H1 (cell line): ENCODE data around the gene NEURL1. TPM values are rescaled to one million over a fixed set of nuclear protein-coding genes. Genes with fewer than 3 reads are reported as not detected.

Source experiments
- CTCF ChIA-PET: fragments of 300-600 bp; sonication (Branson Sonifier 250); formaldehyde crosslinking; loops from one replicate; lab custom pipeline; 2021; ENCODE audit not compliant: partially characterized antibody; lab: Charles Lee
- POLR2A ChIA-PET: fragments of 300-600 bp; sonication (Branson Sonifier 250); formaldehyde crosslinking; loops from one replicate; lab custom pipeline; 2021; ENCODE audit warnings: inconsistent platforms; ENCODE audit not compliant: partially characterized antibody; lab: Charles Lee
- DNase-seq, 2 experiments: peaks; one replicate each; pipeline versions ENCODE4 v3.0.0 to v3.0.0-alpha.2; 2010 to 2022; ENCODE audit warnings: low spot score in 2 of 2, low read depth in 1 of 2, mixed read lengths in 1 of 2
- FAIRE-seq: peaks from 2 replicates; lab custom pipeline; 2011; peaks lifted over from hg19 to GRCh38; lab: Jason Lieb, UNC
- H2AFZ ChIP-seq: 2 replicates; pipeline ENCODE4 v1.8.1; 2012; ENCODE audit warnings: low read length, inconsistent platforms
- H2AK5ac ChIP-seq: 2 replicates; pipeline ENCODE4 v1.6.1; 2013; ENCODE audit warnings: low read depth, low read length
- H2BK120ac ChIP-seq: replicated peaks from 2 replicates; pipeline ENCODE3; 2013; ENCODE audit warnings: low read depth, low read length, inconsistent platforms
- H2BK12ac ChIP-seq: 2 replicates; pipeline ENCODE4 v1.6.1; 2013; ENCODE audit warnings: low read depth, low read length
- H2BK15ac ChIP-seq: 2 replicates; pipeline ENCODE4 v1.6.1; 2013; ENCODE audit warnings: low read length
- H2BK20ac ChIP-seq: 2 replicates; pipeline ENCODE4 v1.6.1; 2013; ENCODE audit warnings: low read length
- H2BK5ac ChIP-seq: 2 replicates; pipeline ENCODE4 v1.6.1; 2013; ENCODE audit warnings: low read depth, low read length
- H3K14ac ChIP-seq: 2 replicates; pipeline ENCODE4 v1.6.1; 2013; ENCODE audit warnings: inconsistent platforms; ENCODE audit not compliant: insufficient read length
- H3K18ac ChIP-seq: 2 replicates; pipeline ENCODE4 v1.6.1; 2013; ENCODE audit warnings: low read length; ENCODE audit errors: extremely low read depth
- H3K23ac ChIP-seq: 2 replicates; pipeline ENCODE4 v1.6.1; 2013; ENCODE audit warnings: inconsistent platforms; ENCODE audit not compliant: insufficient read length
- H3K23me2 ChIP-seq: 2 replicates; pipeline ENCODE4 v1.6.1; 2013; ENCODE audit warnings: low read depth, low read length
- H3K27ac ChIP-seq: 2 replicates; pipeline ENCODE4 v1.6.1; 2011; ENCODE audit warnings: low read depth, low read length, inconsistent platforms
- H3K27me3 ChIP-seq, 4 experiments: replicated peaks in 1 of 4; 1 replicate in 1 of 4; 2 replicates in 3 of 4; pipeline versions ENCODE4 v1.6.1 to v1.8.1; 2011 to 2013; ENCODE audit warnings: low read length in 3 of 4, mild to moderate bottlenecking in 3 of 4, inconsistent platforms in 2 of 4, mixed read lengths in 2 of 4, moderate library complexity in 1 of 4; ENCODE audit not compliant: control insufficient read depth in 3 of 4, insufficient read depth in 3 of 4; ENCODE audit errors: extremely low read depth in 1 of 4
- H3K36me3 ChIP-seq, 4 experiments: 2 replicates each; pipeline versions ENCODE4 v1.6.1 to v1.8.1; 2011 to 2013; ENCODE audit warnings: mild to moderate bottlenecking in 4 of 4, low read length in 3 of 4, moderate library complexity in 2 of 4, control low read depth in 1 of 4, inconsistent platforms in 1 of 4; ENCODE audit not compliant: insufficient read depth in 4 of 4, control insufficient read depth in 2 of 4
- H3K4ac ChIP-seq: replicated peaks from 2 replicates; pipeline ENCODE3; 2013; ENCODE audit warnings: low read length, low read depth, mixed read lengths, inconsistent platforms; ENCODE audit not compliant: insufficient read length
- H3K4me1 ChIP-seq, 4 experiments: replicated peaks in 1 of 4; 1 replicate in 1 of 4; 2 replicates in 3 of 4; pipeline versions ENCODE4 v1.6.1 to v1.8.1; 2011 to 2013; ENCODE audit warnings: low read length in 3 of 4, inconsistent platforms in 2 of 4, mixed read lengths in 1 of 4; ENCODE audit not compliant: insufficient read depth in 4 of 4, control insufficient read depth in 3 of 4
- H3K4me2 ChIP-seq, 2 experiments: 2 replicates each; pipeline versions ENCODE4 v1.6.1 to v1.8.1; 2011 to 2013; ENCODE audit warnings: low read depth in 2 of 2, low read length in 2 of 2, control low read depth in 1 of 2, inconsistent platforms in 1 of 2, mild to moderate bottlenecking in 1 of 2; ENCODE audit not compliant: insufficient read depth in 1 of 2
- H3K4me3 ChIP-seq, 4 experiments: fragments of 200-600, 300-600 bp in 1 of 4; sonication (generic), shearing (Covaris generic), sonication (Bioruptor Twin) in 1 of 4; 2 replicates each; pipeline versions ENCODE4 v1.5.1 to v1.8.1; 2011 to 2016; ENCODE audit warnings: low read length in 4 of 4, low read depth in 3 of 4, control low read depth in 2 of 4, inconsistent platforms in 2 of 4, mild to moderate bottlenecking in 2 of 4, mixed read lengths in 1 of 4, moderate library complexity in 1 of 4; ENCODE audit not compliant: insufficient read depth in 2 of 4; ENCODE audit errors: extremely low read depth in 1 of 4
- H3K56ac ChIP-seq: replicated peaks from 2 replicates; pipeline ENCODE3; 2013; ENCODE audit warnings: low read depth, mild to moderate bottlenecking, mixed read lengths, low read length, inconsistent platforms; ENCODE audit not compliant: insufficient read length
- H3K79me1 ChIP-seq: 2 replicates; pipeline ENCODE4 v1.6.1; 2013; ENCODE audit warnings: low read depth, low read length, control low read depth
- H3K79me2 ChIP-seq, 2 experiments: 2 replicates each; pipeline versions ENCODE4 v1.6.1 to v1.8.1; 2012 to 2013; ENCODE audit warnings: low read length in 2 of 2, mild to moderate bottlenecking in 2 of 2, inconsistent platforms in 1 of 2; ENCODE audit not compliant: insufficient read depth in 2 of 2, control insufficient read depth in 1 of 2
- H3K9ac ChIP-seq, 4 experiments: replicated peaks in 1 of 4; 1 replicate in 1 of 4; 2 replicates in 3 of 4; pipeline versions ENCODE4 v1.6.1 to v1.8.1; 2011 to 2013; ENCODE audit warnings: low read depth in 3 of 4, low read length in 3 of 4, control low read depth in 2 of 4, mild to moderate bottlenecking in 2 of 4, moderate library complexity in 2 of 4, inconsistent platforms in 1 of 4; ENCODE audit errors: extremely low read depth in 1 of 4
- H3K9me3 ChIP-seq, 2 experiments: 2 replicates each; pipeline versions ENCODE4 v1.6.1 to v1.8.1; 2012 to 2013; ENCODE audit warnings: mild to moderate bottlenecking in 2 of 2, moderate library complexity in 2 of 2, control low read depth in 1 of 2, inconsistent platforms in 1 of 2, low read depth in 1 of 2, low read length in 1 of 2, mixed read lengths in 1 of 2; ENCODE audit not compliant: insufficient read depth in 2 of 2
- H4K20me1 ChIP-seq, 2 experiments: replicated peaks in 1 of 2; 2 replicates each; pipeline versions ENCODE3 to v1.8.1; 2011 to 2013; ENCODE audit warnings: inconsistent platforms in 2 of 2, low read length in 2 of 2, mild to moderate bottlenecking in 1 of 2; ENCODE audit not compliant: insufficient read depth in 2 of 2, control insufficient read depth in 1 of 2
- H4K5ac ChIP-seq: 2 replicates; pipeline ENCODE4 v1.6.1; 2013; ENCODE audit warnings: low read length, low read depth, mixed read lengths, inconsistent platforms; ENCODE audit not compliant: insufficient read length
- H4K8ac ChIP-seq: 2 replicates; pipeline ENCODE4 v1.8.0; 2013; ENCODE audit warnings: mild to moderate bottlenecking, moderate library complexity, low read length, inconsistent platforms; ENCODE audit not compliant: insufficient read depth; ENCODE audit errors: extremely low read depth
- H4K91ac ChIP-seq: replicated peaks from 2 replicates; pipeline ENCODE3; 2013; ENCODE audit warnings: low read length, mixed read lengths, inconsistent platforms; ENCODE audit not compliant: insufficient read length
- KDM5A ChIP-seq: fragments of 200-600 bp; IDR thresholded peaks from 2 replicates; pipeline ENCODE4 v1.7.1; 2012; ENCODE audit warnings: mild to moderate bottlenecking, low read length, inconsistent platforms, mixed read lengths
- POLR2A ChIP-seq, 2 experiments: IDR thresholded peaks; 1 replicate in 1 of 2; 2 replicates in 1 of 2; pipeline ENCODE4 v1.6.1; 2011; ENCODE audit warnings: low read depth in 2 of 2, low read length in 2 of 2, mild to moderate bottlenecking in 2 of 2; ENCODE audit errors: control extremely low read depth in 1 of 2
- TAF7 ChIP-seq: optimal IDR thresholded peaks from 2 replicates; pipeline ENCODE3; 2011; ENCODE audit warnings: low read depth, mild to moderate bottlenecking, inconsistent platforms, low read length, moderate library complexity, borderline replicate concordance
- WGBS, 2 experiments: shearing (Covaris generic) in 1 of 2; methylation state at CpG; one replicate each; pipeline versions ENCODE4 v1.1.6 to v1.1.7; 2013 to 2015; ENCODE audit warnings: low lambda C conversion rate in 2 of 2, mixed read lengths in 2 of 2, inconsistent platforms in 1 of 2, low coverage in 1 of 2, missing lambda C conversion rate in 1 of 2; ENCODE audit not compliant: insufficient replicate concordance in 2 of 2, insufficient coverage in 1 of 2, insufficient read length in 1 of 2; ENCODE audit errors: extremely low coverage in 1 of 2, missing lambda C conversion rate in 1 of 2; 5-methylcytosine and 5-hydroxymethylcytosine counted together
- polyA plus RNA-seq, 7 experiments: library from polyadenylated mRNA; depleted of rRNA in 3 of 7; stranded (reverse) in 5 of 7; unstranded in 2 of 7; fragments of >200 nt in 5 of 7; fragments of 200-250 nt in 2 of 7; gene quantifications; 1 replicate in 5 of 7; 2 replicates in 1 of 7; 4 replicates in 1 of 7; pipeline versions ENCODE4 v1.2.1 to v1.2.3, GENCODE V29; 2011 to 2013; ENCODE audit warnings: missing spikeins in 2 of 7, mixed read lengths in 2 of 7
- total RNA-seq: library from RNA; stranded (reverse); fragmentation: NEBNext Ultra II Directional; extraction: Animal tissue kit (Norgen Biotek cat#: 25700); gene quantifications from 2 replicates; pipeline ENCODE4 v1.2.1, GENCODE V29; 2021

NEURL1 gene
- total and polyA plus RNA-seq, 2 of the 8 experiments (the other 6 are each of a cell fraction or from before 2014, with no cell fraction given): 0.54 to 0.58 TPM

GRCh38 chr10:103557455-103557854 is 64.0 kb downstream of the NEURL1 start:
- Histone ChIP-seq H2BK15ac (no peak overlapping the region), H3K18ac (no peak overlapping the region), H4K20me1 (peaks cover 0 to 2% of the 10 kb centered on the region in 2 experiments), H3K14ac (no peak overlapping the region), H3K4ac (no peak overlapping the region), H4K8ac (no peak overlapping the region), H2BK20ac (no peak overlapping the region), H3K4me1 (peaks cover 0 to 6% (median 0%) of the 10 kb centered on the region in 4 experiments; a peak in 3 of 7 replicates)
- CTCF ChIA-PET: interaction anchor here (0.8 to 1.9 kb wide), 4 partner anchors 10 to 140 kb away, joined by 3 to 9 read pairs (median 4); no protein-coding TSS in a partner anchor
- WGBS, 2 experiments: 85% methylated on average over 10 of the region's 10 CpGs; no CpG with 5 or more reads in 1 of the 2 experiments
- no peak for DNase-seq
- TF ChIP-seq KDM5A (no peak), TAF7 (no peak), POLR2A (IDR thresholded peaks at IDR 0.05; ENCODE audit: control extremely low read depth in 1 of 2, low read depth in 2 of 2, low read length in 2 of 2) (no peak)
- TF ChIP-seq, all 59 proteins: peak for 0
- Histone ChIP-seq H3K27me3 (peaks cover 0 to 13% (median 10%) of the 10 kb centered on the region in 4 experiments; a peak in 5 of 7 replicates), H3K9ac (no peak overlapping the region), H3K9me3 (no peaks in the 10 kb centered on the region; a peak in 1 of 4 replicates), H3K23me2 (peaks cover 3% of the 10 kb centered on the region; the same call in 1 of the 2 replicates), H3K36me3 (no peaks in the 10 kb centered on the region), H3K79me1 (no peaks in the 10 kb centered on the region), H2AK5ac (no peak overlapping the region), H4K91ac (no peak overlapping the region), H3K4me3 (no peak overlapping the region), H3K79me2 (no peaks in the 10 kb centered on the region), H4K5ac (no peak overlapping the region), H2AFZ (no peak overlapping the region), H3K4me2 (no peak overlapping the region), H2BK5ac (no peak overlapping the region), H2BK120ac (no peak overlapping the region), H3K23ac (no peak overlapping the region), H3K27ac (no peak overlapping the region), H3K56ac (no peak overlapping the region), H2BK12ac (no peak overlapping the region)
- POLR2A ChIA-PET: no interaction called here
- no peak for FAIRE-seq
